Kidney epithelial cell (primary cell): Measurements from ENCODE around the gene LIG3. TPM values are rescaled to one million over a fixed set of nuclear protein-coding genes. Genes with fewer than 3 reads are reported as not detected.

ENCODE experiments used
- DNase-seq: peaks from one replicate; pipeline ENCODE4 v3.0.0-alpha.2; 2010; ENCODE audit warnings: low read depth
- H3K27me3 ChIP-seq: 2 replicates; pipeline ENCODE4 v1.6.0; 2011; ENCODE audit warnings: low read length; ENCODE audit not compliant: control insufficient read depth, insufficient read depth
- H3K36me3 ChIP-seq: 2 replicates; pipeline ENCODE4 v1.5.1; 2011; ENCODE audit warnings: low read length; ENCODE audit not compliant: control insufficient read depth, insufficient read depth
- H3K4me3 ChIP-seq: 2 replicates; pipeline ENCODE4 v1.5.1; 2011; ENCODE audit warnings: low read depth, mild to moderate bottlenecking, control low read depth, low read length
- total RNA-seq: library from RNA; depleted of rRNA; stranded (reverse); fragments of >200 nt; gene quantifications from 2 replicates; pipeline ENCODE4 v1.2.3, GENCODE V29; 2015
- TF ChIP-seq, protein P1 (sequence below): IDR thresholded peaks from 2 replicates; pipeline ENCODE4 v1.5.1; 2011; ENCODE audit warnings: mild to moderate bottlenecking, moderate library complexity, low read length, control low read depth, inconsistent platforms; ENCODE audit not compliant: insufficient read depth, poor library complexity, severe bottlenecking

The LIG3 gene
- total RNA-seq, 1 donor from 2014 or later = 35.2 TPM

DNA sequence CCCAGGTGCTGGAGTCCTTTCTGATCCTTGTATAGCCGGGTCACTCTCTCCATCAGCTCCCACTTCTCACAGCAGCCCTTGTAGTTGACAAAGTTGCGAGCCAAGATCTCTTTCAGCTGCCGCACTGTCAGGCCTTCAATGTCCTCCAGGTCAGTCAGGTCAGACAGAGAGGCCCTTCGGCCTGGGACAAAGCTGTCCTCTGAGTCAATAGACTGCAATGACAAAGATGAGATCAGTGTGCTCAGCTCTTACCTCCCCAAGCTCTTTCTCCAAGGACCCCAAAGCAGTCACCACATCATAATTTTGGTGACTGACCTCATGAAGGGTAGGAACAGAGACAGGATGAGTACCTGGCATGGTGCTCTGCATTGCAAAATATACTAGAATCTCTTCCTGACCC is 36.1 kb downstream of the LIG3 start:
- Histone ChIP-seq H3K4me3 (no peak overlapping the region), H3K27me3 (no peaks in the 10 kb centered on the region), H3K36me3 (peaks cover 2% of the 10 kb centered on the region)
- no peak for DNase-seq
- TF ChIP-seq, protein P1, sequence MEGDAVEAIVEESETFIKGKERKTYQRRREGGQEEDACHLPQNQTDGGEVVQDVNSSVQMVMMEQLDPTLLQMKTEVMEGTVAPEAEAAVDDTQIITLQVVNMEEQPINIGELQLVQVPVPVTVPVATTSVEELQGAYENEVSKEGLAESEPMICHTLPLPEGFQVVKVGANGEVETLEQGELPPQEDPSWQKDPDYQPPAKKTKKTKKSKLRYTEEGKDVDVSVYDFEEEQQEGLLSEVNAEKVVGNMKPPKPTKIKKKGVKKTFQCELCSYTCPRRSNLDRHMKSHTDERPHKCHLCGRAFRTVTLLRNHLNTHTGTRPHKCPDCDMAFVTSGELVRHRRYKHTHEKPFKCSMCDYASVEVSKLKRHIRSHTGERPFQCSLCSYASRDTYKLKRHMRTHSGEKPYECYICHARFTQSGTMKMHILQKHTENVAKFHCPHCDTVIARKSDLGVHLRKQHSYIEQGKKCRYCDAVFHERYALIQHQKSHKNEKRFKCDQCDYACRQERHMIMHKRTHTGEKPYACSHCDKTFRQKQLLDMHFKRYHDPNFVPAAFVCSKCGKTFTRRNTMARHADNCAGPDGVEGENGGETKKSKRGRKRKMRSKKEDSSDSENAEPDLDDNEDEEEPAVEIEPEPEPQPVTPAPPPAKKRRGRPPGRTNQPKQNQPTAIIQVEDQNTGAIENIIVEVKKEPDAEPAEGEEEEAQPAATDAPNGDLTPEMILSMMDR = no peak

DNA sequence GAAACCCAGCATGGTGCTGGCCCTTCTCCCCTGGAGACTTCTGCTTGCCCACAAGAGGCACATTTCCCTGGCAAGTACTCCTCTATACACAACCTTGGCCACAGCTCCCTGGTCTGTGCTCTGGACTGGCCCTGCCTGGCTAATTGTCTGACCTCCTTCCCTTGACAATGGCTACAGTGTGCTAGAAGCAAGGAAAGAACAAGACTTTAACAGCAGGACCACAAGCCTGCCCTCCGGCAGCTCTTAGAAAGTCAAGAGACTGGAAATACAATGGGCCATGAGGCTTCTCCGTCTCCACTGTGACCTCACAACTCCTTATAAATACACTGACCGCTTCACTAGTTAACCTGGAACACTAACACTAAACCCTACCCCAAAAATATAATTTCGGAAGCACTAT is 36.7 kb downstream of the LIG3 start:
- Histone ChIP-seq H3K27me3 (no peaks in the 10 kb centered on the region), H3K36me3 (peaks cover 2% of the 10 kb centered on the region), H3K4me3 (no peak overlapping the region)
- TF ChIP-seq, protein P1 = no peak
- no peak for DNase-seq

DNA sequence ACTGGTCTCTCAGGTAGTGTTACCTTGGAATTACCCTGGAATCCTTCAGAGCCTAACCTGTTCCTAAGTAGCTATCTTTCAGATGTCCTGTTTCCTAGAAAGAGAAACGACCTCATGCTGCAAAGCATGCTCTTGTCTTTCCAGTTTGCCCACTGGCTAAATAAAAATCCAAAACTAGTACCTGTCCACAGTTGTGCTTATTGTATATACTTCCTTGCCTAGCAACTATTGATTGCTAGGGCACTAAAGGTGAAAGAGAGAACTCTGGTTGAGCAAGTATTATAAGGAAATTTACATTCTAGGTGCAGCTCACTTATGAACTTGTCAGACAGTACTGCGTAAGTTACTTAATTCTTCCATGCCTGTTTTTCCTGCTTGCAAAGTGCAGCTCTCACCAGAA is 38.5 kb downstream of the LIG3 start:
- no peaks in the 10 kb centered on the region for H3K27me3 ChIP-seq
- DNase-seq = no peak
- TF ChIP-seq, protein P1 = no peak
- peaks cover 2% of the 10 kb centered on the region for H3K36me3 ChIP-seq
- no peak overlapping the region for H3K4me3 ChIP-seq

DNA sequence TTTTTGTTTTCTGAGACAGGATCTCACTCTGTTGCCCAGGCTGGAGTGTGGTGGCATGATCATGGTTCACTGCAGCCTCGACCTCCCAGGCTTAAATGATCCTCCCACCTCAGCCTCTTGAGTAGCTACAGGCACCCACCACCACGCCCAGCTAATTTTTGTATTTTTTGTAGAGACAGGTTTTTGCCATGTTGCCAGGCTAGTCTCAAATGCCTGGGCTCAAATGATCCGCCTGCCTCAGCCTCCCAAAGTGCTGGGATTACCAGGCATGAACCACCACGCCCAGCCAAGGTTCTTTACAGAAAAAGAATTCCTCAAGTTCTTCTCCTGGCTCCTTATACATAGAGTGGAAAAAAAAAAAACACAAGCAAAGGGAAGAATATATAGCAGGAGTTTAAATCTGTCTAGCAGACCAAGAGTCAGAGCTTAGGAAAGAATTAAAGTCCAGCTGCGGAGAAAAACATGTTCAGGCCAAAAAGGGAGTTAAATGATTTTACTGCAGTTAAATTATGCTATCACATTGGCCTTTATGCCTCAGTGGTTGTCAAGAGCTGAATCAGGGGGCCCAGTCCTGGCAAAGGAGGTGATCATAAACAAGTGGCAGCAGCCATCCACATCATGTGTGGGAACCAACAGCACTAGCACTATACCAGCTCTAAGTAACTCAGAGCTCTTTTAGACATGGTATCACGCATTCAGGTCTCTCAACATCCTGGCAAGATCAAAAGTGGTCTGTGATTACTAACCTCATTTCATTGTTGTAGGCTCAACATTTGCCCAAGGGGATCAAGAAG is 39.3 kb downstream of the LIG3 start:
- H3K36me3 ChIP-seq = peaks cover 2% of the 10 kb centered on the region
- no peak for DNase-seq
- no peaks in the 10 kb centered on the region for H3K27me3 ChIP-seq
- TF ChIP-seq, protein P1 = no peak
- H3K4me3 ChIP-seq = no peak overlapping the region

DNA sequence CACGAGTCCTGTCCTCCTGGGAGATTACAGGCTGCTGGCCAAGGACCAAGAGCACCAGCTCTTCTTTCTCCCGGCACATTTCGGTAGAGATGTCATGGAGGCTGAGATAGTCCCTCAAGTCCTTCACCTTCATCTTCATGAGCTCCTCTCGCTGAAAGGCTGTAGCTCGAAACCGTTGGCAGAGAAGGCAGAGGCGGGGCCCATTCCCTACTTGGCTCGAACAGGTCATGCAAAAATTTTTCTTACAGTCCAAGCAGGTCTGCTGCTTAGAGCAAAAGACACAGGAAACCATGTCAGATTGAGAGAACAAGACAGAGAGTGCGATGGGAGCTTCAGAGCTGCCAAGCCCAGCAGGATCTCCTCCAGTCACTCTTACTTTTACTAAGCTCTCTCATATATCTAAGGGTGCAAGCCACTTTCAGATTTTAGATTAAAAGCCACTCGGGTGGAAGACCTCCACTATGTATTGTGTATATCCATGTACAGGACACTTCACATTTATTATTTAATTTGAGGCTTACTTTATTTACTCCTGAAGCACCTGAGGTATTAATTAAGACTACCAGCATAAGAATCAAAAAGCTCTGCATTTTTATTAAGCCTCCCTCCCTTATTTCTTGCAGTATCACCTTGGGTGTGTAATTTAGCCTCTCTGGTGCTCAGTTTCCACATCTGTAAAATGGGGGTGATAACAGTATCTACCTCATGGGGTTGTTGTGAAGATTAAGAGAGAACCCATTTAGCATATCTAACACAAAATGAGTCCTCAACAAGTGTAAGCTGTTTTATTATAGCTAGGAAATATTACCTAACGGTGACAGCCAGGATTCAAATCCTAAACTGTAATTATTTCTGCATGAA is 41.4 kb downstream of the LIG3 start:
- Histone ChIP-seq H3K36me3 (no peaks in the 10 kb centered on the region), H3K4me3 (no peak overlapping the region), H3K27me3 (no peaks in the 10 kb centered on the region)
- TF ChIP-seq, protein P1 = no peak
- DNase-seq = no peak
